GM12801 (cell line): ENCODE results near the gene FGD3.

Source experiments
- TF ChIP-seq, protein P1 (sequence below): IDR thresholded peaks from one replicate; pipeline ENCODE4 v1.5.1; 2011; ENCODE audit warnings: control low read depth; ENCODE audit not compliant: insufficient read length; ENCODE audit errors: extremely low read depth

FGD3 gene

DNA sequence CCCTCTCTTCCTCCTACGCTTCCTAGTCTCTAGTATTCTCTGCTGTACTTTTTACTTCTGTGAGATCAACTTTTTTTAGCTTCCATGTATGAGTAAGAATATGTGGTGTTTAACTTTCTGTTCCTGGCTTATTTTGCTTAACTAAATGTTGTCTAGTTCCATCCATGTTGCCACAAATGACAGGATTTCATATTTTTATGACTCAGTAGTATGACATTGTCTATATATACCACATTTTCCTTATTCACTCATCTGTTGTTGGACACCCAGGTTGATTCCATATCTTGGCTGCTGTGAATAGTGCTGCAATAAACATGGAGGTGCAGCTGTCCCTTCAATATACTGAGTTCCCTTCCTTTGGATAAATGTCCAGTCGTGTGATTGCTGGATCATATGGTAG lies 34.8 kb downstream of the FGD3 start:
- TF ChIP-seq, protein P1, sequence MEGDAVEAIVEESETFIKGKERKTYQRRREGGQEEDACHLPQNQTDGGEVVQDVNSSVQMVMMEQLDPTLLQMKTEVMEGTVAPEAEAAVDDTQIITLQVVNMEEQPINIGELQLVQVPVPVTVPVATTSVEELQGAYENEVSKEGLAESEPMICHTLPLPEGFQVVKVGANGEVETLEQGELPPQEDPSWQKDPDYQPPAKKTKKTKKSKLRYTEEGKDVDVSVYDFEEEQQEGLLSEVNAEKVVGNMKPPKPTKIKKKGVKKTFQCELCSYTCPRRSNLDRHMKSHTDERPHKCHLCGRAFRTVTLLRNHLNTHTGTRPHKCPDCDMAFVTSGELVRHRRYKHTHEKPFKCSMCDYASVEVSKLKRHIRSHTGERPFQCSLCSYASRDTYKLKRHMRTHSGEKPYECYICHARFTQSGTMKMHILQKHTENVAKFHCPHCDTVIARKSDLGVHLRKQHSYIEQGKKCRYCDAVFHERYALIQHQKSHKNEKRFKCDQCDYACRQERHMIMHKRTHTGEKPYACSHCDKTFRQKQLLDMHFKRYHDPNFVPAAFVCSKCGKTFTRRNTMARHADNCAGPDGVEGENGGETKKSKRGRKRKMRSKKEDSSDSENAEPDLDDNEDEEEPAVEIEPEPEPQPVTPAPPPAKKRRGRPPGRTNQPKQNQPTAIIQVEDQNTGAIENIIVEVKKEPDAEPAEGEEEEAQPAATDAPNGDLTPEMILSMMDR, result no peak

DNA sequence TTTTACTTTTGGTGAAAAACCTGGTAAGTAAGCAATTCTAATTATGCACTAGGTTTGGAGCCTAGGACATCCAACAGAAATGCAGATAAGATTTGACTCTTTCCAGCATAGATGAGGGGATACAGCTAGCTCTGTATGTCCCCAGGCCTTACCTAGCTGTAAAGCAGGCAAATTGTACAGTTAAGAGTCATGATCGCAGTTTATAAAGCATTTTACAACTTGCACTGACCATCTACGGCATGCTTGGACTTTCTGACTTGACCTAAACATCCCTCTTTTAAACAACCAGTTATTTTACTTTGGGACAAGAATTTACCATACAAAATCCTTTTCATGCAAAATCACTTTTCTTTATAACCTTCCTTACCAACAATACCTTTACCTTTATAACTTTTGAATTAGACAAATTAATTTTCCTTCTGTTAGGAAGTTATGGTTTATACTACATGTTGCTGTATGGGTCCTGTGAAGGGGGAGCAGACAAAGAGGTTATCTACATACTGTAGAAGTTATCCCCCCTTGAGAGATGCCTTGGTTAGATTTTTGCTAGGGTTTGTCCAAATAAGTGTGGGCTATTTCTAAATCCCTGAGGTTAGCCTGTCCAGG lies 36.8 kb downstream of the FGD3 start:
- TF ChIP-seq, protein P1, result no peak

DNA sequence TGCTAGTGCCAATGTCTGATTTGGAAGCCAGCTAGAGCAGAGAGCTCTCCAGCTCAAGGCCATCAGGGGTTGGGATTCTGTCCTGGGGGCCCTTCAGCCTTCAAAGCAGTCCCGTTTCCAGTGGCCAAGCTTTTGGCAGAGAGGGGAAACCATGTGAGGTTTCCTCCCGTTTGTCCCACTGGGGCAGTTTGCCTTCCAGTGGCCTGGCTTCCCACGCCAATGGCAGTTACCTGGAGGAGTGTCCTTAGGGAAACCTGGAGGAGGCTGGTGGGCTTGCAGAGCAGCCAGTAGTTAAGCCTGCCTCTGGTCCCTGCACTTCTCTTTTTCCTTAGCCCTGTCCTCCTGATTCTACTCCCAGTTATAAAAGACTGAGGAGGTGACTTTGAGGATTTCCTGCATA lies 37.7 kb downstream of the FGD3 start:
- TF ChIP-seq, protein P1, result no peak

DNA sequence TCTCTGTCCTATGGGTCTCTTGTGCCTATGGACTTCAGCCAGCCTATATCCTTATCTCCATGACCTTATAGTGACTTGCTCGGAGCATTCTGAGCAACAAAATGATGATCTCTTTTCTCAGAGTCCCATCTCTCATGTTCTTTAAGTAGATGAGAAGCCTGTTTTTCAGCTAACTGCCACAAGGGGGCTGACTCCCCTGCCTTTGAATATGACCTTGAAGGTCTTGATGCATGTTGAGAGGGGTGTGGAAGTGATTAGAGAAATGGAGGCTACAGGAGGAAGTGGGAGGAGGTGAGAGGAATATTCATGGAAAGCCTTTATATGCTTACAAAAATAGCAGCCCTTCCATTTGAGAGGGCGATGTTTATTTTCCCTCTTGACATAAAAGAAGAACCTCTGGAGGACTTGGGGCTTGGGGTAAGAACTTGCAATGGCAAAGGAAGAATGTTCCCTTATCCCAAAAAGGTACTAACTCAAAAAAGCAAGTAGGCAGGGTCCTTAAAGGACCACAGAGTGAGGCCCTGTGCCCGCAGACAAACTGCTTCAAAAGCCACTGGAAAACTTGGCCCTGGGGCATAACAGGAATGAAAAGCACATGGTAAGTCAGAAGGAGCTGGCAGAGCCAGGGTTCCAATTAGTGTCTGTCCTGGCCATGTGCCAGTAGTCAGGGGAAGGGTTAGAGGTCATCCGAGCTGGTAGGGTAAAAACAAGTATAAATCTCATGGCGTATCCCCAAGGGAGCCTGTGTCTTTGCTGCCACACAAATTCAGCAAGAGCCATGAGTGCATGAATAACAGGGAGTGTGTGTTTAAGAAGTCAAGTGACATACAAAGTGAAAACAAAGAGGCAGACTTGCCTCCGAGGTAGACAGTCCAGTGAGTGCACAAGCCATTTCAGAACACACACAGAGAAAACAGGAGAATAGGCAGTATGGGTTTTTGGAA lies 39.1 kb downstream of the FGD3 start:
- TF ChIP-seq, protein P1, result no peak

DNA sequence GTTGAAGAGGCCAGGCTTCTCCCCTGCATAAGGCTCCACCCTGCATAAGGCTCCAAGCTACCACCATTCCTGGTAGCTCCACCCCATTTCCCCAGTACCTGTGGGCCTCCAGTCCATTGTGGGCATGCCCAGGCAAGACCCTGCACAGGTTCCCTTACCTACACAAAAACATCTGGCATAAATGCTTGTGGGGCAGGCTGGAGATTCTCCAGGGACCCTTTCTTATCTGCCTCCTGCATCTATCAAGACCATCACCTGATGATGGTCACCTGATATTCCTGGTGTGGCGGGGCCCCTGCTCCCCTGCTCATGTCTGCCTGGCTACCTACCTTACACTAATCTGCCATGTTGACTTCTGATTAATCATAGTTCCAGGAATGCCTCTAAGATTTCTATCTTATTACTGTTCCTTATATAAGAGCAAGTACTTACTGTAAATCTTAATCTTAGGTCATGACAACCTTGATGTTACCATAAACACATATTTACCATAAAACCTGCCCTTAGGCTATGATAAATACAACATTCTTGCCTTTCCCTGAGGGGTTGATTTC lies 41.0 kb downstream of the FGD3 start:
- TF ChIP-seq, protein P1, result no peak

DNA sequence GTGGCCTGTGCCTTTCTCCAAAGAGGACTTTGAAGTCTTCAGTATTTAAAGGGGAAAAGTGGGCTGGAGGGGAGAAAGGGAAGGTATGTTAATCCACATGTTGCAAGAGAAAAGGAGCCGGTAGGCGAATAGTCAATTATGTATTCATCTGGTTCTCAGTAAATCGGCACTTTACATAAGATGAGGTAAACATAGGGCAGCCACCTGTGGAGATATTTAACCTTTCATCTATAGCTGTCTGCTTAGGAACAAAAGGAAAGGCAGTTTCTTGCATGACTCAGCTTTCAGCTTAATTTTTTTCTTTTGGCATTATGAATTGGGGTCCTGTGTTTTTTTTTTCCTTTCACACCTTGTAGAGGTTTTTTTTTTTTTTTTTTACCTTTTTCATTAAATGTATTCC lies 42.2 kb downstream of the FGD3 start:
- TF ChIP-seq, protein P1, result no peak

DNA sequence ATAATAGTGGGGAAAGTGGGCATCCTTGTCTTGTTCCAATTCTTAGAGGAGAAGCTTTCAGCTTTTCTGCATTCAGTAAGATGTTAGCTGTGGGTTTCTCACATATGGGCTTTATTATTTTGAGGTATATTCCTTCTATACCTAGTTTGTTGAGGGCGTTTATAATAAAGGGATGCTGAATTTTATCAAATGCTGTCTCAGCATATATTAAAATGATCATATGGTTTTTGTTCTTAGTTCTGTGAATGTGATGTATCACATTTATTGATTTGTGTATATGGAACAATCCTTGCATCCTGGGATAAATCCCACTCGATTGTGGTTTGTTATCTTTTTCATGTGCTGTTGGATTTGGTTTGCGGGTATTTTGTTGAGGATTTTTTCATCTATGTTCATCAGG lies 43.1 kb downstream of the FGD3 start:
- TF ChIP-seq, protein P1, result no peak
